PC-9 (cell line): ENCODE data around the gene SENP3. TPM values are rescaled to one million over a fixed set of nuclear protein-coding genes. Genes with fewer than 3 reads are reported as not detected.

ENCODE experiments used
- BruUV-seq: library from RNA; stranded (reverse); fragments of 400-500 nt; replicated peaks from 2 replicates; lab custom pipeline; 2021; lab: Mats Ljungman, UMichigan
- CTCF ChIA-PET: fragments of 300-600 bp; sonication (Branson Sonifier 250); formaldehyde crosslinking; loops from one replicate; lab custom pipeline; 2022; ENCODE audit warnings: antibody characterized with exemption; lab: Charles Lee
- POLR2A ChIA-PET: fragments of 300-600 bp; sonication (Branson Sonifier 250); formaldehyde crosslinking; loops from one replicate; lab custom pipeline; 2022; ENCODE audit warnings: antibody characterized with exemption; ENCODE audit not compliant: unreplicated experiment; lab: Charles Lee
- DNase-seq, 2 experiments: peaks; one replicate each; pipeline versions ENCODE4 v3.0.0 to v3.0.0-alpha.2; 2015 to 2022; ENCODE audit warnings: mixed read lengths in 1 of 2
- H2AFZ ChIP-seq: fragments of 200-600 bp; sonication (generic); 2 replicates; pipeline ENCODE4 v1.8.1; 2017; ENCODE audit warnings: antibody characterized with exemption
- H3F3A ChIP-seq: fragments of 200-600 bp; sonication (generic); 2 replicates; pipeline ENCODE4 v1.8.1; 2017; ENCODE audit warnings: antibody characterized with exemption, mild to moderate bottlenecking, low read depth; ENCODE audit not compliant: insufficient read depth
- H3K27ac ChIP-seq: fragments of 200-600 bp; sonication (generic); 2 replicates; pipeline ENCODE4 v1.6.1; 2016; ENCODE audit warnings: mixed run types
- H3K27me3 ChIP-seq: fragments of 200-600 bp; sonication (generic); 2 replicates; pipeline ENCODE4 v1.6.1; 2016; ENCODE audit warnings: low read depth, mixed run types; ENCODE audit not compliant: insufficient read depth
- H3K36me3 ChIP-seq: fragments of 200-600 bp; sonication (generic); 2 replicates; pipeline ENCODE4 v1.6.1; 2016; ENCODE audit warnings: low read depth, mixed run types
- H3K4me1 ChIP-seq: fragments of 200-600 bp; sonication (generic); replicated peaks from 2 replicates; pipeline ENCODE4 v1.6.1; 2016; ENCODE audit warnings: mixed run types; ENCODE audit not compliant: insufficient read depth
- H3K4me2 ChIP-seq: fragments of 200-600 bp; sonication (generic); 2 replicates; pipeline ENCODE4 v1.6.1; 2017; ENCODE audit warnings: mixed run types
- H3K4me3 ChIP-seq: fragments of 200-600 bp; sonication (generic); 2 replicates; pipeline ENCODE4 v1.6.1; 2016; ENCODE audit warnings: mixed run types
- H3K79me2 ChIP-seq: fragments of 200-600 bp; sonication (generic); 2 replicates; pipeline ENCODE4 v1.6.1; 2017; ENCODE audit warnings: low read depth, mixed run types
- H3K9me2 ChIP-seq: fragments of 200-600 bp; sonication (generic); 2 replicates; pipeline ENCODE4 v1.8.1; 2017; ENCODE audit warnings: mild to moderate bottlenecking; ENCODE audit not compliant: insufficient read depth
- H3K9me3 ChIP-seq: fragments of 200-600 bp; sonication (generic); 2 replicates; pipeline ENCODE4 v1.8.1; 2016; ENCODE audit warnings: low read depth; ENCODE audit not compliant: insufficient read depth
- H4K20me1 ChIP-seq: fragments of 200-600 bp; sonication (generic); 2 replicates; pipeline ENCODE4 v1.8.1; 2017; ENCODE audit not compliant: insufficient read depth
- EZH2 ChIP-seq: fragments of 200-600 bp; sonication (generic); IDR thresholded peaks from 2 replicates; pipeline ENCODE4 v1.8.0; 2017; ENCODE audit warnings: antibody characterized with exemption, low read depth
- intact Hi-C: fragments of 100-400 bp; cut with micrococcal nuclease; formaldehyde crosslinking; loops from one replicate; pipeline ENCODE4 v1.10.0; 2022; ENCODE audit not compliant: unreplicated experiment
- total RNA-seq: library from RNA; stranded (reverse); gene quantifications from 2 replicates; pipeline ENCODE4 v1.2.3, GENCODE V29; 2021
- TF ChIP-seq, protein P1 (sequence below): fragments of 200-600 bp; sonication (generic); conservative IDR thresholded peaks from 2 replicates; pipeline ENCODE4 v1.6.1; 2017; ENCODE audit warnings: mixed run types, antibody characterized with exemption, mild to moderate bottlenecking, moderate library complexity

Gene SENP3
- total RNA-seq, 1 experiment from 2014 or later: 72.4 TPM

- H3K9me2 ChIP-seq: no peaks in the 10 kb centered on the region
These were observed 488 bp downstream of the SENP3 start for GRCh38 chr17:7562208-7562605.

GRCh38 chr17:7563115-7563869 is 1.6 kb downstream of the SENP3 start:
- no peak for DNase-seq
- no peaks in the 10 kb centered on the region for H3K36me3 ChIP-seq
- H2AFZ ChIP-seq: no peak overlapping the region
- ChIA-PET POLR2A (no interaction called here), CTCF (no interaction called here)
- H3K9me2 ChIP-seq: no peaks in the 10 kb centered on the region
- H3K4me2 ChIP-seq: peak overlapping the region; percentile 97
- BruUV-seq: no TSS peak
- H3K4me1 ChIP-seq: peaks cover 9% of the 10 kb centered on the region
- no peaks in the 10 kb centered on the region for H3F3A ChIP-seq
- no peak overlapping the region for H3K27ac ChIP-seq
- peak overlapping the region; percentile 92; the same call in 1 of the 2 replicates for H3K4me3 ChIP-seq
- intact Hi-C loops: no loop called here
- peaks cover 25% of the 10 kb centered on the region for H3K79me2 ChIP-seq
- TF ChIP-seq, protein P1, sequence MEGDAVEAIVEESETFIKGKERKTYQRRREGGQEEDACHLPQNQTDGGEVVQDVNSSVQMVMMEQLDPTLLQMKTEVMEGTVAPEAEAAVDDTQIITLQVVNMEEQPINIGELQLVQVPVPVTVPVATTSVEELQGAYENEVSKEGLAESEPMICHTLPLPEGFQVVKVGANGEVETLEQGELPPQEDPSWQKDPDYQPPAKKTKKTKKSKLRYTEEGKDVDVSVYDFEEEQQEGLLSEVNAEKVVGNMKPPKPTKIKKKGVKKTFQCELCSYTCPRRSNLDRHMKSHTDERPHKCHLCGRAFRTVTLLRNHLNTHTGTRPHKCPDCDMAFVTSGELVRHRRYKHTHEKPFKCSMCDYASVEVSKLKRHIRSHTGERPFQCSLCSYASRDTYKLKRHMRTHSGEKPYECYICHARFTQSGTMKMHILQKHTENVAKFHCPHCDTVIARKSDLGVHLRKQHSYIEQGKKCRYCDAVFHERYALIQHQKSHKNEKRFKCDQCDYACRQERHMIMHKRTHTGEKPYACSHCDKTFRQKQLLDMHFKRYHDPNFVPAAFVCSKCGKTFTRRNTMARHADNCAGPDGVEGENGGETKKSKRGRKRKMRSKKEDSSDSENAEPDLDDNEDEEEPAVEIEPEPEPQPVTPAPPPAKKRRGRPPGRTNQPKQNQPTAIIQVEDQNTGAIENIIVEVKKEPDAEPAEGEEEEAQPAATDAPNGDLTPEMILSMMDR: no peak
- TF ChIP-seq EZH2: no peak
- H3K9me3 ChIP-seq: no peaks in the 10 kb centered on the region
- H3K27me3 ChIP-seq: no peaks in the 10 kb centered on the region
- H4K20me1 ChIP-seq: no peaks in the 10 kb centered on the region

More at GRCh38 chr17:7562208-7562605, 488 bp downstream of the SENP3 start:
- no peak for TF ChIP-seq EZH2
- TF ChIP-seq, protein P1: no peak
- Histone ChIP-seq H3K36me3 (no peaks in the 10 kb centered on the region), H3K9me3 (no peaks in the 10 kb centered on the region), H4K20me1 (no peaks in the 10 kb centered on the region), H3K27ac (peak overlapping the region; percentile 60; the same call in 1 of the 2 replicates), H3K27me3 (no peaks in the 10 kb centered on the region), H3K4me1 (peaks cover 9% of the 10 kb centered on the region), H3K4me3 (peak overlapping the region; percentile 92), H3K4me2 (peak overlapping the region; percentile 97), H3K79me2 (peaks cover 25% of the 10 kb centered on the region), H3F3A (no peaks in the 10 kb centered on the region), H2AFZ (peak overlapping the region; percentile 68; the same call in 1 of the 2 replicates)
- BruUV-seq: no TSS peak
- intact Hi-C loops: no loop called here
- ChIA-PET POLR2A (no interaction called here), CTCF (no interaction called here)
- DNase-seq: no peak

GRCh38 chr17:7569571-7569970 is 7.9 kb downstream of the SENP3 start:
- no peak for DNase-seq
- intact Hi-C loops: no loop called here
- Histone ChIP-seq H3K9me3 (no peaks in the 10 kb centered on the region), H3K79me2 (peaks cover 20% of the 10 kb centered on the region), H3K27me3 (no peaks in the 10 kb centered on the region), H3F3A (peaks cover 19% of the 10 kb centered on the region), H4K20me1 (peaks cover 9% of the 10 kb centered on the region), H3K27ac (no peak overlapping the region), H3K4me3 (no peak overlapping the region), H3K4me1 (peaks cover 4% of the 10 kb centered on the region), H3K4me2 (no peak overlapping the region), H3K36me3 (peaks cover 8% of the 10 kb centered on the region), H2AFZ (no peak overlapping the region), H3K9me2 (no peaks in the 10 kb centered on the region)
- ChIA-PET POLR2A (no interaction called here), CTCF (no interaction called here)
- no peak for TF ChIP-seq EZH2
- TF ChIP-seq, protein P1: no peak
- no TSS peak for BruUV-seq
